ENCODE measurements around the gene PIBF1. TPM values are rescaled to one million over a fixed set of nuclear protein-coding genes. Genes with fewer than 3 reads are reported as not detected.
"Not testable (repeated sequence)": the region's sequence is repeated elsewhere in the genome, so short reads cannot be mapped to it uniquely, and the experiment has no call there.

PIBF1 gene
- total RNA-seq, 2 experiments from 2014 or later, result 20.0 to 20.9 TPM

DNA sequence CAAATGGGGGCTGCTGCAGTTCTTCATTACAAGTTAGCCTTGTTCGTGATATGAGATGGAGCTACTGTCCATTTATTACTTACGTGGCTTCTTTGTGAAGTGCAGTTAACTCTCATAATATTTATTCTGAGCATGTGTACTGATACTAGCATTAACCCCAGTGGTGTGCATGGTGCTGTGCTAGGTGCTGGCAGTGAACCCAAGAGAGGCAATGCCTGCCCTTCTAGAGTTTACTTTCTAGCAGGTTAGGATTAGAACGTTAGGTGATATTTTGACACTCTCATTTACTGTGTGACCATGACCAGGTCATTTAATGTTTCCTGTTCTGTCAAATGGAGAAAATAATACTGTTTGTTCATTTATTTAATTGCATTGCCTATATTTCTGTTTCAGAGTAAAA lies 16.9 kb downstream of the PIBF1 start:
- H3K27ac Mint-ChIP-seq, result no peak overlapping the region
- H3K36me3 Mint-ChIP-seq, result peaks cover 35% of the 10 kb centered on the region
- H3K4me3 Mint-ChIP-seq, result no peak overlapping the region
- peaks cover 4% of the 10 kb centered on the region for H3K9me3 Mint-ChIP-seq
- no peak for DNase-seq
- H3K4me1 Mint-ChIP-seq, result peaks cover 4% of the 10 kb centered on the region
- H3K27me3 Mint-ChIP-seq, result no peaks in the 10 kb centered on the region

GRCh38 chr13:72804301-72804700 lies 22.4 kb downstream of the PIBF1 start:
- Mint-ChIP-seq H3K27ac (no peak overlapping the region), H3K27me3 (no peaks in the 10 kb centered on the region), H3K4me1 (peaks cover 2% of the 10 kb centered on the region), H3K36me3 (peaks cover 44% of the 10 kb centered on the region), H3K4me3 (no peak overlapping the region), H3K9me3 (peaks cover 7% of the 10 kb centered on the region)
- no peak for DNase-seq

DNA sequence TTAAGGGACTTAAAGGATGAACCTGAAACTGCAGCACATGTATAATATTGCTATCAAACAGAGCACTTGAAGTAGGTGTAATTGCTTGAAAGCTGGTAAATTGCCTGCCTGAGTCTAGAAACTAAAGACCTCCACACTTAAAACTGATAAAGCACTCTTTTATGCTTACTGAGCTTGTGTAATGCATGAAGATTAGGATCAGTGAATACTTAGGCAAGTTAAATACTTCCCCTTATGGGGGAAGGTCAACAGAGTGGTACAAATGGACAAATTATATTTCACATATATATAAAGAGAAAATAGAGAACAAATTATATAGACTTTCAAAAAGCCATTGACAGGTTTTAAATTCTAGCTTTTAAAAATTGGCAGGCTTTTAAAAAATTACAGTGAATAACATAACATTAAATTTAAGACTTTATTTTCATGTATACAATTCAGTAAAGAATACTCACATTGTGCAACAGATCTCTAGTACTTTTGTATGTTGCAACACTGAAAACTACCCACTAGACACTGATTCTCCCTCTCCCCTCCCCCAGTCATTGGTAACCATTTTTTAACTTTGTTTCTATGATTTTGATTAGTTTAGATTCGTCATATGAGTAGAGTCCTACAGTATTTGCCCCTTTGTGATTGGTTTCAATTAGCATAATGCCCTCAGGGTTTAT lies 23.9 kb downstream of the PIBF1 start:
- Mint-ChIP-seq H3K27me3 (no peaks in the 10 kb centered on the region), H3K27ac (no peak overlapping the region), H3K4me3 (no peak overlapping the region), H3K9me3 (peaks cover 7% of the 10 kb centered on the region), H3K36me3 (peaks cover 42% of the 10 kb centered on the region), H3K4me1 (peaks cover 2% of the 10 kb centered on the region)
- no peak for DNase-seq

DNA sequence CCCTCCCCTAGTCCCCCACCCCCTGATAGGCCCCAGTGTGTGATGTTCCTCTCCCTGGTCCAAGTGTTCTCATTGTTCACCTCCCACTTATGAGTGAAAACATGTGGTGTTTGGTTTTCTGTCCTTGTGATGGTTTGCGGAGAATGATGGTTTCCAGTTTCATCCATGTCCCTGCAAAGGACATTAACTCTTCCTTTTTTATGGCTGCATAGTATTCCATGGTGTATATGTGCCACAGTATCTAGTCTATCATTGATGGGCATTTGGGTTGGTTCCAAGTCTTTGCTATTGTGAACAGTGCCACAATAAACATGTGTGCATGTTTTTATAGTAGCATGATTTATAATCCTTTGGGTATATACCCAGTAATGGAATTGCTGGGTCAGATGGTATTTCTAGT lies 24.6 kb downstream of the PIBF1 start:
- H3K4me3 Mint-ChIP-seq, H3K4me1 Mint-ChIP-seq, H3K27ac Mint-ChIP-seq, H3K27me3 Mint-ChIP-seq, DNase-seq, H3K9me3 Mint-ChIP-seq: not testable (repeated sequence)
- peaks cover 38% of the 10 kb centered on the region for H3K36me3 Mint-ChIP-seq

GRCh38 chr13:72808917-72809500 lies 27.1 kb downstream of the PIBF1 start:
- DNase-seq, result no peak
- Mint-ChIP-seq H3K4me1 (peaks cover 2% of the 10 kb centered on the region), H3K27ac (no peak overlapping the region), H3K4me3 (no peak overlapping the region), H3K27me3 (no peaks in the 10 kb centered on the region), H3K9me3 (peaks cover 7% of the 10 kb centered on the region), H3K36me3 (peaks cover 35% of the 10 kb centered on the region)

DNA sequence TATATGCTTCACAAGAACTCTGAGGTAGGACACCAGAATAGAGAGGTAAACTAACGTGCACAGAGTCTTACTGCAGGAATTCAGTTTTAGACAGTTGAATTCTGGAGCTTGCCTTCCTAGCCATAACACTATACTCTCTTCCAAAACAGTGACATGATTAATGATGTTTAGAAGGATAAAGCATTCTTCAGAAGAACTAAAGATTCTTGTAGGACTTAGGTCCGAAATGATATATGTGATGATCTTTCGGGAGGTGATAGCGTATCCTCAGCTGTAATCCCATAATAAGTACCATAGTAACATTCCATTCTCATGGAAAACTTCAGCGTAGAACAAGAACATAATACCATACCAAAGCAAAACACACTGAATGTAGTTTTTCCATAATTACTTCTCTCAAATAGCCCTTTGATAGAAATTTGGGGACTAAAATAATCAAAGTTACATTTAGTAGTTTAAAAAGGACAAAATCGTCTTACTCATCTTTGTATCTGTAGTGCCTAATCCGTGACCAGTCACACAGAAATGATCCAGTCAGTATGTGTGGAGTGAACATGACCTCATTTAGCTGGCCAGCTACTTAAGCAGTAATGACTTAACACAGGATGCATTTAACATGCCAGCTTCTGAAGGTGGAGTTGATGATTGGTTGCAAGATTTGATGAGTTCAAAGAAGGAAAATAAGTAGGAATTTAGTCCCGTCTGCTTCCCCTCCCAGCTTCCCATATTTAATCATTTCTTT lies 38.4 kb downstream of the PIBF1 start:
- DNase-seq, result no peak
- H3K4me3 Mint-ChIP-seq, result no peak overlapping the region

DNA sequence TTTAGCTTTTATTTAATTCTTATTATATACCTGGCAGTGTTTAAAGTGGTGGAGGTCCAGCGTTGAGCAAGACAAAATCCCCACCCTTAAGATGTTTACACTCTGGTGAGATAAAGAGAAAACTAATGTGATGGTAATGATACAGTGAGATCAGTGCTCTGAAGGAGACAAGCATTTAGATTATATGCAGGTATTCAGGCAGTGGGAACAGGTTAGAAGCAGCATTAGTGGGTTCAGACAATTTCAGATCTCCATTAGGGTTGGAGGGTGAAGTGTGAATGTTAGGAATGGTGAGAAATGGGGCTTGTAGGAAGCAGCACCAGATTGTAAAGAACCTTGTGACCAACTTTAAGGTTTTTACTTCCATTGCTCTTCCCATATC lies 39.0 kb downstream of the PIBF1 start:
- no peak overlapping the region for H3K27ac Mint-ChIP-seq
- peaks cover 25% of the 10 kb centered on the region for H3K36me3 Mint-ChIP-seq
- no peak overlapping the region for H3K4me3 Mint-ChIP-seq
- no peak for DNase-seq
- H3K9me3 Mint-ChIP-seq, result no peaks in the 10 kb centered on the region
- no peaks in the 10 kb centered on the region for H3K27me3 Mint-ChIP-seq
- peaks cover 9% of the 10 kb centered on the region for H3K4me1 Mint-ChIP-seq

More for the DNA sequence above, 38.4 kb downstream of the PIBF1 start:
- Mint-ChIP-seq H3K27ac (no peak overlapping the region), H3K4me1 (peaks cover 8% of the 10 kb centered on the region), H3K27me3 (no peaks in the 10 kb centered on the region), H3K36me3 (peaks cover 23% of the 10 kb centered on the region), H3K9me3 (no peaks in the 10 kb centered on the region)

DNA sequence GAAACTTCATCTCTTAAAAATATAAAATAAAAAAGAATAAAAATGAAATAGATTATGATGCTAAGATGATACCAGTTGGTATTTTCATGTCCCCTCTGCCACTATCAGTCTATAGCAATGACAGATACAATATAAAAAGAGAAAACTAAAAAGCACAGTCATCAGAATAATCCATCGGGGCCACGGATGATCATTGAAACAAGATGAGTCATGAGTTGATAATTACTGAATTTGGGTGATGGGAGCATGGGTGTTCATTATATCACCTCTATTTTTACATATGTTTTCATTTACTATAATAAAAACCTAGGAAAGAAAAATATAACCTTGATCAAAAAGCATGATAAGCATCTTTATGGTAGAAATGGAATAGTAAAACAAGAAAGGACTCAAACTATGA lies 41.1 kb downstream of the PIBF1 start:
- Mint-ChIP-seq H3K4me1 (peaks cover 12% of the 10 kb centered on the region), H3K4me3 (no peak overlapping the region), H3K9me3 (no peaks in the 10 kb centered on the region), H3K27me3 (no peaks in the 10 kb centered on the region), H3K36me3 (peaks cover 36% of the 10 kb centered on the region), H3K27ac (no peak overlapping the region)
- DNase-seq, result no peak

- Mint-ChIP-seq H3K4me1 (peaks cover 12% of the 10 kb centered on the region), H3K9me3 (no peaks in the 10 kb centered on the region), H3K27me3 (no peaks in the 10 kb centered on the region), H3K4me3 (no peak overlapping the region), H3K27ac (no peak overlapping the region), H3K36me3 (peaks cover 36% of the 10 kb centered on the region)
- no peak for DNase-seq
These were observed 41.8 kb downstream of the PIBF1 start for GRCh38 chr13:72823724-72824123.

GRCh38 chr13:72834601-72835000 lies 52.7 kb downstream of the PIBF1 start:
- Mint-ChIP-seq H3K36me3 (peaks cover 46% of the 10 kb centered on the region), H3K27me3 (no peaks in the 10 kb centered on the region), H3K4me3 (no peak overlapping the region), H3K9me3 (peaks cover 4% of the 10 kb centered on the region), H3K4me1 (peaks cover 11% of the 10 kb centered on the region), H3K27ac (no peak overlapping the region)
- DNase-seq, result no peak

DNA sequence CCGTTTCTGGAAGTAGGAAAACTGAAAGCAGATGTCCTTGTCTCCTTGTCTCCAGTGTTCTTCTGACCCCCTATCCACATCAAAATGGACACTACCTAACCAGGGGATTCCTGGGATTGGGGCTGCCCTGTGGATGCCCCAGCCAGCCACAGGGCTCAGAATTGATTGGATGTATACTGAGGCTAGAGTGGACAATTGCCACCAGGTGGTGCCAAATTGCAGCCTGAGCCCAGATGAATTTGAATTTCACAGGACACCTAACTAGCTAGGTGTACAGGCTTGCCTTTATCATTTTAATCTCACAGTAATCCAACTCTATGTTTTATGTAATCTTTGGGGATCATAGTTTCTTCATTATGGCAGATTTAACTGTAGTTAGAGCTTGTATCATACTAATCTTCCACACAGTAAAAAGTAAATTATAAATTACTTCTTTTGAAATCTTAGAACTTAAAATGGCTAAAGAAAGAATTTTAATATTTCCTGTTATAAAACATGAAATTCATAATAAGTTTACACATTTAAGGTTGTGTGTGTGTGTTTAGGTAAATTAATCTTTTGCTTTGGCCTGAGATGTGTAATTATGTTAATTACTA lies 58.0 kb downstream of the PIBF1 start:
- Mint-ChIP-seq H3K4me1 (no peaks in the 10 kb centered on the region), H3K27ac (no peak overlapping the region), H3K9me3 (no peaks in the 10 kb centered on the region), H3K36me3 (peaks cover 18% of the 10 kb centered on the region), H3K4me3 (no peak overlapping the region), H3K27me3 (no peaks in the 10 kb centered on the region)
- DNase-seq, result peak; percentile 19

GRCh38 chr13:72842991-72843390 lies 61.1 kb downstream of the PIBF1 start:
- Mint-ChIP-seq H3K9me3 (peaks cover 2% of the 10 kb centered on the region), H3K4me3 (no peak overlapping the region), H3K27ac (no peak overlapping the region), H3K4me1 (no peaks in the 10 kb centered on the region), H3K27me3 (no peaks in the 10 kb centered on the region), H3K36me3 (peaks cover 37% of the 10 kb centered on the region)
- no peak for DNase-seq

GRCh38 chr13:72845148-72845547 lies 63.2 kb downstream of the PIBF1 start:
- H3K4me3 Mint-ChIP-seq, DNase-seq, H3K9me3 Mint-ChIP-seq, H3K27ac Mint-ChIP-seq, H3K4me1 Mint-ChIP-seq, H3K27me3 Mint-ChIP-seq: not testable (repeated sequence)
- H3K36me3 Mint-ChIP-seq, result peaks cover 37% of the 10 kb centered on the region

DNA sequence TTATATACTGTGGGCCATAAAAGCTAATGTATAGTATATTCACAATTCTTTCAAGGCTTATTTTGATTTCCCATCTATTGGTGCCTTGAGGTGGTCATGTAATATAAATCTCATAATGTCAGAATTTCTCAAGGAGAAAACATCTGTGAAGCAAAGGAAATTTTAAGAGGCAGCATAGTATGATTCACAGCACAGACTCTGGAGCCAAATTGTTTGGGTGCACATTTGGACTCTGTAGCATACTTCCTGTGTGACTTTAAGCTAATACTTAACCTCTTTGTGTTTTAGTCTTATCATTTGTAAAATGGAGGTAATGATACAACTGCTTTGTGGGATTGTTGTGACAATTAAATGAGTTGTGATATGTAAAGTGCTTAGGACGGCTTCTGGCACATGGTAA lies 67.6 kb downstream of the PIBF1 start:
- H3K4me3 Mint-ChIP-seq, result no peak overlapping the region
- peaks cover 34% of the 10 kb centered on the region for H3K36me3 Mint-ChIP-seq
- H3K27ac Mint-ChIP-seq, result no peak overlapping the region
- H3K4me1 Mint-ChIP-seq, result no peaks in the 10 kb centered on the region
- H3K27me3 Mint-ChIP-seq, result no peaks in the 10 kb centered on the region
- DNase-seq, result no peak
- H3K9me3 Mint-ChIP-seq, result peaks cover 2% of the 10 kb centered on the region

- Mint-ChIP-seq H3K4me3 (no peak overlapping the region), H3K27ac (no peak overlapping the region), H3K27me3 (no peaks in the 10 kb centered on the region), H3K36me3 (peaks cover 20% of the 10 kb centered on the region), H3K4me1 (no peaks in the 10 kb centered on the region), H3K9me3 (no peaks in the 10 kb centered on the region)
- no peak for DNase-seq
These were observed 69.2 kb downstream of the PIBF1 start for GRCh38 chr13:72850959-72851677.

All from activated naive CD8-positive, alpha-beta T cell treated with anti-CD3 and anti-CD28 coated beads for 36 hours (primary cell).